Measurements from ENCODE around the gene VAV2.

DNA sequence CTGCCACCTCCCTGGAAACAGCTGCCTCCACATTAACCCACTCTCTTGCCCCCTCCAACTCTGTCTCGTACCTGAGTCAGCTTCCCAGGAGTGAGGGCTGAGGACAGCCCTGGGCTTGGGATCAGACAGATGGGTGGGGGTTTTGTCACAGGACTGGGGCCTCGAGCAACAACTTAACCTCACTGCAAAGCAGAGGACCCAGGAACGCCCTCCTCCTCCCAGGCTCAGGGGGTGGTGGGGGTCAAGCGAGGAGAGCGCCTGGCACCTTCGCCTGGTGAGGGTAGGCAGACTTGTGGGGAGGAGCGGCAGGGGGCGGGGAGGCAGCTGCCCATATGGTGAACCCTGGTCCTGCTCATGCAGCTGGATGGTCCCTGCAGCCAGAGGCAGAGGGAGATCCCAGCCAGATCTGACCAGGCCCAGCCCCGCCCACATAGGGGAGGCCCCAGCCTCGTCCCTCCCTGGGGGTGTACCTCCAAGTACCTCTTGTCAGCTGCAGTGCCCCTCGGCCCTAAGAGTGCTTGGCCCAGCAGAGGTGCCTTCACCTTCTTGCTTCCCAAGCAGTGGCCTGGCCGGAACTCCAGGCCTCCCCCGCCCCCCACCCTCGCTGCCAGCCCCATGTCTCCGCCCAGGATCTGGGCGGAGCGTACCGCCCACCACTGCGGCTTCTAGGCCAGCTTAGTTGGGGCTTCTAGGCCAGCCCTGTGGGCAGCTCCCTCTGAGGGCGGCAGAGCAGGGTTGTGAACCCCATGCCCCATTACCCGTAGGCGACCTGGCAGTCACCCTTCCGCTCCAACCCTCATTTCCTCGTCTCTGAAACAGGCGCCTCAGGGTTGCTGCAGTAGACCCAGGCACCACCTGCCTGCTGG is 254.1 kb downstream of the VAV2 start, which contains the start of gene SARDH:
- TF ChIP-seq, protein P1, sequence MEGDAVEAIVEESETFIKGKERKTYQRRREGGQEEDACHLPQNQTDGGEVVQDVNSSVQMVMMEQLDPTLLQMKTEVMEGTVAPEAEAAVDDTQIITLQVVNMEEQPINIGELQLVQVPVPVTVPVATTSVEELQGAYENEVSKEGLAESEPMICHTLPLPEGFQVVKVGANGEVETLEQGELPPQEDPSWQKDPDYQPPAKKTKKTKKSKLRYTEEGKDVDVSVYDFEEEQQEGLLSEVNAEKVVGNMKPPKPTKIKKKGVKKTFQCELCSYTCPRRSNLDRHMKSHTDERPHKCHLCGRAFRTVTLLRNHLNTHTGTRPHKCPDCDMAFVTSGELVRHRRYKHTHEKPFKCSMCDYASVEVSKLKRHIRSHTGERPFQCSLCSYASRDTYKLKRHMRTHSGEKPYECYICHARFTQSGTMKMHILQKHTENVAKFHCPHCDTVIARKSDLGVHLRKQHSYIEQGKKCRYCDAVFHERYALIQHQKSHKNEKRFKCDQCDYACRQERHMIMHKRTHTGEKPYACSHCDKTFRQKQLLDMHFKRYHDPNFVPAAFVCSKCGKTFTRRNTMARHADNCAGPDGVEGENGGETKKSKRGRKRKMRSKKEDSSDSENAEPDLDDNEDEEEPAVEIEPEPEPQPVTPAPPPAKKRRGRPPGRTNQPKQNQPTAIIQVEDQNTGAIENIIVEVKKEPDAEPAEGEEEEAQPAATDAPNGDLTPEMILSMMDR (IDR thresholded peaks at IDR 0.05): no peak
- no peak for TF ChIP-seq POLR2AphosphoS5 (IDR thresholded peaks at IDR 0.05; ENCODE audit: low read depth, low read length)
